ENCODE results near the gene KCNMB4. TPM values are rescaled to one million over a fixed set of nuclear protein-coding genes. Genes with fewer than 3 reads are reported as not detected.

KCNMB4 gene
- total and polyA plus RNA-seq, 2 of the 4 experiments (the other 2 are of a cell fraction), result 0.90 to 1.1 TPM

GRCh38 chr12:70417121-70417520 is 51.0 kb downstream of the KCNMB4 start:
- Histone ChIP-seq H4K5ac (ENCODE audit: low read depth, low read length) (no peak overlapping the region), H3K27me3 (ENCODE audit: control insufficient read depth, insufficient read depth, low read length) (no peaks in the 10 kb centered on the region), H2AFZ (replicated peaks; ENCODE audit: low read length, poor library complexity) (no peak overlapping the region), H3K9me1 (ENCODE audit: insufficient read depth, low read length) (no peaks in the 10 kb centered on the region), H3K23ac (ENCODE audit: low read depth, low read length) (no peak overlapping the region), H3K14ac (replicated peaks; ENCODE audit: low read depth, low read length) (no peak overlapping the region), H3K18ac (ENCODE audit: low read depth, low read length) (no peak overlapping the region), H2BK15ac (ENCODE audit: low read depth, low read length) (no peak overlapping the region), H2AK5ac (ENCODE audit: low read depth, low read length) (no peak overlapping the region), H2AK9ac (replicated peaks; ENCODE audit: low read depth, low read length, poor library complexity) (no peak overlapping the region), H3K27ac (ENCODE audit: insufficient read depth, low read length) (no peak overlapping the region), H3K79me1 (ENCODE audit: low read depth in 1 of 2, low read length in 2 of 2) (no peaks in the 10 kb centered on the region), H4K91ac (ENCODE audit: insufficient read depth, low read depth, low read length) (no peak overlapping the region), H3K56ac (ENCODE audit: extremely low read depth, insufficient read depth, low read length) (no peak overlapping the region), H3K4me1 (ENCODE audit: control insufficient read depth, insufficient read depth, low read length) (no peaks in the 10 kb centered on the region), H3K36me3 (ENCODE audit: control insufficient read depth, insufficient read depth, low read length) (no peaks in the 10 kb centered on the region), H2BK20ac (ENCODE audit: low read depth, low read length) (no peak overlapping the region), H3K4ac (ENCODE audit: low read depth, low read length) (no peak overlapping the region), H3K4me3 (ENCODE audit: insufficient read depth, low read depth, low read length) (no peak overlapping the region), H2BK120ac (ENCODE audit: low read depth, low read length) (no peak overlapping the region), H3K9me3 (ENCODE audit: control insufficient read depth, insufficient read depth, low read length) (no peaks in the 10 kb centered on the region), H2BK5ac (ENCODE audit: low read depth, low read length, poor library complexity, severe bottlenecking) (no peak overlapping the region), H3K4me2 (ENCODE audit: low read depth, low read length) (no peak overlapping the region), H3K9ac (ENCODE audit: low read depth, low read length) (no peak overlapping the region), H4K20me1 (ENCODE audit: insufficient read depth, low read length) (no peaks in the 10 kb centered on the region), H4K8ac (ENCODE audit: low read depth in 2 of 2, low read length in 2 of 2) (no peak overlapping the region)
- ChIA-PET POLR2A (ENCODE audit: unreplicated experiment) (no interaction called here), CTCF (no interaction called here)
- no peak for ATAC-seq (ENCODE audit: low read depth)
- BruUV-seq (replicated peaks), result no TSS peak
- DNase-seq, result no peak
- intact Hi-C loops (cut with micrococcal nuclease) (no loop called here), dilution Hi-C loops (cut with HindIII; ENCODE audit: low sequenced_read_pairs, unreplicated experiment) (no loop called here), in situ Hi-C loops (cut with MboI; ENCODE audit: low sequenced_read_pairs) (no loop called here)
- WGBS, 2 experiments (ENCODE audit: extremely low coverage in 2 of 2, insufficient read length in 1 of 2), result 100% methylated on average over 1 of the region's 3 CpGs; no CpG with 5 or more reads in 1 of the 2 experiments
- no peak for TF ChIP-seq BHLHE40 (IDR thresholded peaks at IDR 0.05; ENCODE audit: low read depth, low read length)
- TF ChIP-seq RCOR1 (IDR thresholded peaks at IDR 0.05; ENCODE audit: insufficient replicate concordance, low read length), result no peak
- no peak for TF ChIP-seq MXI1 (IDR thresholded peaks at IDR 0.05; ENCODE audit: borderline replicate concordance, low read depth, low read length)
- TF ChIP-seq USF2 (IDR thresholded peaks at IDR 0.05; ENCODE audit: low read depth, low read length), result no peak
- TF ChIP-seq MAZ (IDR thresholded peaks at IDR 0.05; ENCODE audit: borderline replicate concordance, low read depth, low read length), result no peak
